Chondrocyte (in vitro differentiated cells): ENCODE measurements around the gene UGDH. TPM values are rescaled to one million over a fixed set of nuclear protein-coding genes. Genes with fewer than 3 reads are reported as not detected.
"Not testable (repeated sequence)": the region's sequence is repeated elsewhere in the genome, so short reads cannot be mapped to it uniquely, and the experiment has no call there.

ENCODE experiments used
- DNase-seq: peaks from one replicate; pipeline ENCODE4 v3.0.0; 2021; ENCODE audit warnings: mixed read lengths, low spot score
- H3K27ac Mint-ChIP-seq: one replicate; pipeline ENCODE4 v1.8.0; 2021; ENCODE audit warnings: mild to moderate bottlenecking, moderate library complexity, mixed read lengths; ENCODE audit not compliant: unreplicated experiment
- H3K27me3 Mint-ChIP-seq: 2 replicates; pipeline ENCODE4 v1.8.0; 2021; ENCODE audit warnings: low read depth, mixed read lengths
- H3K36me3 Mint-ChIP-seq: 2 replicates; pipeline ENCODE4 v1.8.0; 2021; ENCODE audit warnings: low read depth, mixed read lengths
- H3K4me1 Mint-ChIP-seq: 2 replicates; pipeline ENCODE4 v1.8.0; 2021; ENCODE audit warnings: low read depth, mild to moderate bottlenecking, mixed read lengths
- H3K4me3 Mint-ChIP-seq: one replicate; pipeline ENCODE4 v1.8.0; 2021; ENCODE audit warnings: mild to moderate bottlenecking, moderate library complexity, mixed read lengths; ENCODE audit not compliant: unreplicated experiment
- H3K9me3 Mint-ChIP-seq: 2 replicates; pipeline ENCODE4 v1.8.0; 2021; ENCODE audit warnings: low read depth, mixed read lengths
- total RNA-seq: library from RNA; stranded (reverse); gene quantifications from 3 replicates; pipeline ENCODE4 v1.2.1, GENCODE V29; 2021
- TF ChIP-seq, protein P1 (sequence below): fragments of 200-600 bp; sonication (generic); IDR thresholded peaks from 2 replicates; pipeline ENCODE4 v1.5.0; 2021; ENCODE audit warnings: antibody characterized with exemption, mild to moderate bottlenecking, moderate library complexity

The UGDH gene
- total RNA-seq, 1 donor from 2014 or later: 151 TPM

GRCh38 chr4:39542611-39543012 is 15.4 kb upstream of the UGDH start:
- no peaks in the 10 kb centered on the region for H3K27me3 Mint-ChIP-seq
- no peak for DNase-seq
- peaks cover 5% of the 10 kb centered on the region for H3K9me3 Mint-ChIP-seq
- TF ChIP-seq, protein P1, sequence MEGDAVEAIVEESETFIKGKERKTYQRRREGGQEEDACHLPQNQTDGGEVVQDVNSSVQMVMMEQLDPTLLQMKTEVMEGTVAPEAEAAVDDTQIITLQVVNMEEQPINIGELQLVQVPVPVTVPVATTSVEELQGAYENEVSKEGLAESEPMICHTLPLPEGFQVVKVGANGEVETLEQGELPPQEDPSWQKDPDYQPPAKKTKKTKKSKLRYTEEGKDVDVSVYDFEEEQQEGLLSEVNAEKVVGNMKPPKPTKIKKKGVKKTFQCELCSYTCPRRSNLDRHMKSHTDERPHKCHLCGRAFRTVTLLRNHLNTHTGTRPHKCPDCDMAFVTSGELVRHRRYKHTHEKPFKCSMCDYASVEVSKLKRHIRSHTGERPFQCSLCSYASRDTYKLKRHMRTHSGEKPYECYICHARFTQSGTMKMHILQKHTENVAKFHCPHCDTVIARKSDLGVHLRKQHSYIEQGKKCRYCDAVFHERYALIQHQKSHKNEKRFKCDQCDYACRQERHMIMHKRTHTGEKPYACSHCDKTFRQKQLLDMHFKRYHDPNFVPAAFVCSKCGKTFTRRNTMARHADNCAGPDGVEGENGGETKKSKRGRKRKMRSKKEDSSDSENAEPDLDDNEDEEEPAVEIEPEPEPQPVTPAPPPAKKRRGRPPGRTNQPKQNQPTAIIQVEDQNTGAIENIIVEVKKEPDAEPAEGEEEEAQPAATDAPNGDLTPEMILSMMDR: no peak
- H3K4me3 Mint-ChIP-seq: no peak overlapping the region
- no peak overlapping the region for H3K27ac Mint-ChIP-seq
- peaks cover 3% of the 10 kb centered on the region for H3K36me3 Mint-ChIP-seq
- peaks cover 66% of the 10 kb centered on the region for H3K4me1 Mint-ChIP-seq

GRCh38 chr4:39541987-39542610 is 14.9 kb upstream of the UGDH start:
- Mint-ChIP-seq H3K4me1 (peaks cover 60% of the 10 kb centered on the region), H3K27me3 (no peaks in the 10 kb centered on the region), H3K4me3 (no peak overlapping the region), H3K27ac (no peak overlapping the region), H3K36me3 (peaks cover 3% of the 10 kb centered on the region), H3K9me3 (peaks cover 5% of the 10 kb centered on the region)
- no peak for DNase-seq
- TF ChIP-seq, protein P1: no peak

DNA sequence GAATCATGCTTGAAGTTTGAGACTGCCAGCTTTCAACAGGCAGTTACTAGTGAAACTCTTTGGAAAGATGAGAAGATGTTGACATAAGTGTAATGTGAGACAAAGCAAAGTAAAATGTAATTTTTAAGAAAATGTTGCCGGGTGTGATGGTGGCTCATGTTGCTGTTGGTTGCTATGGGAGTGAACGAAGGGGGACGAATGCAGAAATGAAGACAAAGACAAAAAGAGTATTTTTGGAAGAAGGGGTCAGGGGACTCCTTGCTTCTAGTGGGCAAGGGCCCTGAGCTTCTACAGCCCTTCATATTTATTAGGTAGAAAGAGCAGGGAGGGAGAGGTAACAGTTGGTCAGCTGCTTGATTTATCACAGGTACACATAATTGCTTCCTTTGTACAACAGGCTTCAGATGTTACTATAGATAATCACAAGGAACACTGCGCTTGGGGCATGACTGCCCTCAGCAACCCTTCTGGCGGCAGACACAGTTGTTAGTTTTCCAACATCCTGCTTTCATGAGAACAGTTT is 11.9 kb upstream of the UGDH start:
- H3K9me3 Mint-ChIP-seq: peaks cover 5% of the 10 kb centered on the region
- TF ChIP-seq, protein P1: no peak
- H3K36me3 Mint-ChIP-seq: peaks cover 11% of the 10 kb centered on the region
- peaks cover 40% of the 10 kb centered on the region for H3K4me1 Mint-ChIP-seq
- H3K4me3 Mint-ChIP-seq: no peak overlapping the region
- peak overlapping the region; percentile 92 for H3K27ac Mint-ChIP-seq
- no peak for DNase-seq
- H3K27me3 Mint-ChIP-seq: no peaks in the 10 kb centered on the region

DNA sequence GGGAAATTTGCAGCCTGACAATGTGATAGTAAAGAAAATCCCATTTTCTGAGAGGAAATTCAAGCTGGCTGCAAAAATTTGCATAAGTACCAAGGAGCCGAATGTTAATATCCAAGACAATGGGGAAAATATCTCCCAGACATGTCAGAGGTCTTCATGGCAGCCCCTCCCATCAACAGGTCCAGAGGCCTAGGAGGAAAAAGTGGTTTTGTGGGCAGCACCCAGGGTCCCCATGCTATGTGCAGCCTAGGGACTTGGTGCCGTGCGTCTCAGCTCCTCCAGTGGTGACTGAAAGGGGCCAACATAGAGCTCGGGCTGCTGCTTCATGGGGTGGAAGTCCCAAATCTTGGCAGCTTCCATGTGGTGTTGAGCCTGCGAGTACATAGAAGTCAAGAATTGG is 6.3 kb upstream of the UGDH start:
- peaks cover 10% of the 10 kb centered on the region for H3K4me1 Mint-ChIP-seq
- TF ChIP-seq, protein P1: no peak
- H3K9me3 Mint-ChIP-seq: peaks cover 9% of the 10 kb centered on the region
- H3K4me3 Mint-ChIP-seq: no peak overlapping the region
- no peaks in the 10 kb centered on the region for H3K27me3 Mint-ChIP-seq
- H3K27ac Mint-ChIP-seq: no peak overlapping the region
- DNase-seq: no peak
- peaks cover 34% of the 10 kb centered on the region for H3K36me3 Mint-ChIP-seq

DNA sequence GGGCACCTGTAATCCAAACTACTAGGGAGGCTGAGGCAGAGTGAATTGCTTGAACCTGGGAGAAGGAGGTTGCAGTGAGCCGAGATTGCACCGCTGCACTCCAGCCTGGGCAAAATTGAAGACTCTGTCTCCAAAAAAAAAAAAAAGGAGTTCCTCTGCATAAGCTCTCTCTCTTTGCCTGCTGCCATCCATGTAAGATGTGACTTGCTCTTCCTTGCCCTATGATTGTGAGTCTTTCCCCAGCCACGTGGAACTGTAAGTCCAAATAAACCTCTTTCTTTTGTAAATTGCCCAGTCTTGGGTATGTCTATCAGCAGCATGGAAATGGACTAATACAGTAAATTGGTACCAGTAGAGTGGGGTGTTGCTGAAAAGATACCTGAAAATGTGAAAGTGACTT is 5.0 kb upstream of the UGDH start:
- DNase-seq, H3K9me3 Mint-ChIP-seq, H3K27me3 Mint-ChIP-seq, H3K4me3 Mint-ChIP-seq, H3K27ac Mint-ChIP-seq: not testable (repeated sequence)
- Mint-ChIP-seq H3K4me1 (peaks cover 15% of the 10 kb centered on the region), H3K36me3 (peaks cover 34% of the 10 kb centered on the region)

GRCh38 chr4:39530682-39531081 is 3.4 kb upstream of the UGDH start:
- Mint-ChIP-seq H3K4me1 (peaks cover 17% of the 10 kb centered on the region), H3K36me3 (peaks cover 34% of the 10 kb centered on the region), H3K27me3 (no peaks in the 10 kb centered on the region), H3K9me3 (peaks cover 9% of the 10 kb centered on the region), H3K4me3 (no peak overlapping the region), H3K27ac (no peak overlapping the region)
- DNase-seq: no peak
- TF ChIP-seq, protein P1: no peak
